ENCODE data around the gene SMCO2. TPM values are rescaled to one million over a fixed set of nuclear protein-coding genes. Genes with fewer than 3 reads are reported as not detected.

Gene SMCO2
- total and polyA plus RNA-seq, 4 experiments from 2014 or later = not detected

DNA sequence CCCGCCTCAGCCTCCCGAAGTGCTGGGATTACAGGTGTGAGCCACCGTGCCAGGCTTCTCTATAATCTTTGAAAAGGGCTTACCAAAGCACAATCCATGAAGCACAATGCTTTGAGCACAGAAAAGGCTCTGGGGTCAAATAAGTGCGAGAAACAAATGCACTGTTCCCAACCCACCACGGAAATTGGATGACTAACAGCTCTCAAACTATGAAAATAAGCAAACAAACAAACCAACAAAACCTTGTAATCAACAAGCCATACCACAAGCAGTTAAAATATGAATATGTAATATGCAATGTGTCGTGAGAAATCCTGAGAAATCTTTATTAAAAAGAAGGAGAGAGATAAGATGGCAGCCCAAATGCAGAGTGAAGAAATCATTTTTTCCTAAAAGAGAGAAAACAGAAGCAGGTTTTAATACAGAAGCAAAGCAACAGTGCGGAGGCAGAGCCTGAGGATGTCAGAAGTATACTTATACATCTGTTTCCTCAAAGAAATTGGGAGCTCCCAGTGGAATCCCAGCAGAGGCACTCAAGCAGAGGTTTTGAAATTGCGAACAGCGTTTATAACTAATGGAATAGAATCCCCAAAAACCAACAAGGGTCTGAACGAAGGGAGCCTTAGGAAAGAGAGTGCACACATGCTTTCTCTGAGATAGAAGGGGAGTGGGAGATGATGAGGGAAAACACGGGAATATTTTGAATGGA lies 17.1 kb downstream of the SMCO2 start:
- ChIA-PET CTCF (ENCODE audit: partially characterized antibody) (interaction anchor here (1.1 kb wide), 1 partner anchor 30 kb away, joined by 3 read pairs; no protein-coding TSS in a partner anchor), POLR2A (ENCODE audit: partially characterized antibody) (no interaction called here)
- Histone ChIP-seq H3K4me3 (ENCODE audit: low read length in 2 of 2) (no peak overlapping the region), H3K9me3 (ENCODE audit: control insufficient read depth in 1 of 2, low read length in 2 of 2) (no peaks in the 10 kb centered on the region), H3K27ac (ENCODE audit: low read depth, low read length) (no peak overlapping the region), H3K36me3 (ENCODE audit: insufficient read depth, low read length) (no peaks in the 10 kb centered on the region), H3K4me1 (ENCODE audit: insufficient read depth, low read length) (peaks cover 12% of the 10 kb centered on the region), H3K27me3 (ENCODE audit: insufficient read depth, low read length) (no peaks in the 10 kb centered on the region)
- H3K4me1 Mint-ChIP-seq = peaks cover 0 to 16% (median 10%) of the 10 kb centered on the region in 4 donors
- no peak for DNase-seq
- H3K9me3 Mint-ChIP-seq = peaks cover 0 to 4% (median 0%) of the 10 kb centered on the region in 8 donors
- no peak overlapping the region for H3K27ac Mint-ChIP-seq
- intact Hi-C loops (cut with micrococcal nuclease) = no loop called here
- H3K36me3 Mint-ChIP-seq = no peaks in the 10 kb centered on the region
- peaks cover 2 to 14% of the 10 kb centered on the region in 2 donors for H3K27me3 Mint-ChIP-seq
- no peak overlapping the region for H3K4me3 Mint-ChIP-seq

DNA sequence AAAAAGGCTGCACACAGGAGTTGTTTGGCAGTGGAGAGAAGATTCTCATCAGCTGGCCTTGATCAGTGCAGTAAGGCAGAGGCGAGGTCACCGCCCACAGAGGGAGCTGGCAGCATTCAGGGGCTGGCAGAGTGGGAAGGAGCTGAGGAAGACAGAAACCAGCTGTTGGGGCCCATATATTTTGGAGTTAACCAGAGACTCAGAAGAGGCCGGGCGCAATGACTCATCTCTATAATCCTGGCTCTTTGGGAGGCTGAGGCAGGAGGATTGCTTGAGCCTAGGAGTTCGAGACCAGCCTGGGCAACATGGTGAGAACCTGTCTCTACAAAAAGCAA lies 17.7 kb downstream of the SMCO2 start:
- intact Hi-C loops (cut with micrococcal nuclease) = no loop called here
- H3K4me1 Mint-ChIP-seq = peaks cover 0 to 16% (median 11%) of the 10 kb centered on the region in 4 donors
- H3K9me3 Mint-ChIP-seq = peaks cover 0 to 2% (median 0%) of the 10 kb centered on the region in 8 donors
- no peak overlapping the region for H3K4me3 ChIP-seq (ENCODE audit: low read length in 2 of 2)
- H3K36me3 Mint-ChIP-seq = no peaks in the 10 kb centered on the region
- H3K9me3 ChIP-seq (ENCODE audit: control insufficient read depth in 1 of 2, low read length in 2 of 2) = no peaks in the 10 kb centered on the region
- peaks cover 2 to 14% of the 10 kb centered on the region in 2 donors for H3K27me3 Mint-ChIP-seq
- H3K4me1 ChIP-seq (ENCODE audit: insufficient read depth, low read length) = peaks cover 12% of the 10 kb centered on the region
- H3K27ac ChIP-seq (ENCODE audit: low read depth, low read length) = no peak overlapping the region
- no peaks in the 10 kb centered on the region for H3K36me3 ChIP-seq (ENCODE audit: insufficient read depth, low read length)
- no peak overlapping the region for H3K4me3 Mint-ChIP-seq
- CTCF ChIA-PET (ENCODE audit: partially characterized antibody) = interaction anchor here (1.1 kb wide), 1 partner anchor 30 kb away, joined by 3 read pairs; no protein-coding TSS in a partner anchor
- no peaks in the 10 kb centered on the region for H3K27me3 ChIP-seq (ENCODE audit: insufficient read depth, low read length)
- no peak overlapping the region for H3K27ac Mint-ChIP-seq
- no peak for DNase-seq
- POLR2A ChIA-PET (ENCODE audit: partially characterized antibody) = no interaction called here

DNA sequence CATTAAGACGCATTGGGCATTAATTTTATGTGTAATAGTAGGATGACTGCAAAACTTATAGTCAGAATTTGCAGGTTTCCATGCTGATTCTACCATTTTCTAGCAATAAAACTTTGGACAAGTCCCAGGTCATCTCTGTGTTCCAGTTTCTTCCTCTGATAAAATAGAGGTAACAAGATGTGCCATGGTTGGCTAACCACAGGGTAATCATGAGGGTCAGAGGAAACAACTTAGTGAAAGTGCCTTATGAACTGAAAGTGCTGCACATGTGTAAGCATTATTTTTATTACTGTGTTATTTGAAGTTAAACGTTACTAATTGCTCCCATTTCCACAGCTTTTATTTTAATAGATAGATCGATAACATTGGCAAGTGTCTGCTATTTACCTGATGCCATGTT lies 21.1 kb downstream of the SMCO2 start:
- Mint-ChIP-seq H3K27ac (no peak overlapping the region), H3K4me1 (peaks cover 0 to 7% (median 4%) of the 10 kb centered on the region in 4 donors), H3K36me3 (no peaks in the 10 kb centered on the region), H3K4me3 (no peak overlapping the region), H3K9me3 (no peaks in the 10 kb centered on the region), H3K27me3 (peaks cover 0 to 8% of the 10 kb centered on the region in 2 donors)
- ChIA-PET CTCF (ENCODE audit: partially characterized antibody) (interaction anchor here (0.9 kb wide), 1 partner anchor 33 kb away, joined by 3 read pairs; no protein-coding TSS in a partner anchor), POLR2A (ENCODE audit: partially characterized antibody) (no interaction called here)
- intact Hi-C loops (cut with micrococcal nuclease) = no loop called here
- Histone ChIP-seq H3K4me1 (ENCODE audit: insufficient read depth, low read length) (no peaks in the 10 kb centered on the region), H3K9me3 (ENCODE audit: control insufficient read depth in 1 of 2, low read length in 2 of 2) (no peaks in the 10 kb centered on the region), H3K4me3 (ENCODE audit: low read length in 2 of 2) (no peak overlapping the region), H3K27me3 (ENCODE audit: insufficient read depth, low read length) (no peaks in the 10 kb centered on the region), H3K27ac (ENCODE audit: low read depth, low read length) (no peak overlapping the region), H3K36me3 (ENCODE audit: insufficient read depth, low read length) (no peaks in the 10 kb centered on the region)
- no peak for DNase-seq

DNA sequence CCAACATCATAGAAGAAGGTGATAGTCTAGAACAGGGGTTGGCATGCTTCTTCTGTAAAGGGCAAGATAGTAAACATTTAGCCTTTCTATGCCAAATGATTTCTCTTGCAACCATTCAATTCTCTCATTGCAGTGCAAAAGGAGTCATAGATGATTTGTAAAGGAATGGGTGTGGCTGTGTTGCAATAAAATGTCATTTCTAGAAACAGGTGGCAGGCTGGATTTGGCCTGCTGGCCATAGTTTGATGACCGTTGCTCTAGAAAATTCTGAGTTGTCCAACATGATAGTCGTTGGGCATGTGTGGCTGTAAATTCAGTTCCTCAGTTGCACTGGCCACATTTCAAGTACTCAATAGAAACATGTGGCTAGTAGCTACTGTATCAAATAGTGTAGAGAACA lies 21.7 kb downstream of the SMCO2 start:
- ChIA-PET CTCF (ENCODE audit: partially characterized antibody) (interaction anchor here (0.9 kb wide), 1 partner anchor 34 kb away, joined by 3 read pairs; no protein-coding TSS in a partner anchor), POLR2A (ENCODE audit: partially characterized antibody) (no interaction called here)
- H3K9me3 ChIP-seq (ENCODE audit: control insufficient read depth in 1 of 2, low read length in 2 of 2) = no peaks in the 10 kb centered on the region
- Mint-ChIP-seq H3K36me3 (no peaks in the 10 kb centered on the region), H3K27me3 (peaks cover 0 to 8% of the 10 kb centered on the region in 2 donors), H3K4me3 (no peak overlapping the region), H3K9me3 (no peaks in the 10 kb centered on the region), H3K27ac (no peak overlapping the region), H3K4me1 (peaks cover 0 to 12% (median 6%) of the 10 kb centered on the region in 4 donors)
- no peak overlapping the region for H3K4me3 ChIP-seq (ENCODE audit: low read length in 2 of 2)
- no peaks in the 10 kb centered on the region for H3K27me3 ChIP-seq (ENCODE audit: insufficient read depth, low read length)
- intact Hi-C loops (cut with micrococcal nuclease) = no loop called here
- no peaks in the 10 kb centered on the region for H3K36me3 ChIP-seq (ENCODE audit: insufficient read depth, low read length)
- no peaks in the 10 kb centered on the region for H3K4me1 ChIP-seq (ENCODE audit: insufficient read depth, low read length)
- no peak for DNase-seq
- H3K27ac ChIP-seq (ENCODE audit: low read depth, low read length) = no peak overlapping the region

DNA sequence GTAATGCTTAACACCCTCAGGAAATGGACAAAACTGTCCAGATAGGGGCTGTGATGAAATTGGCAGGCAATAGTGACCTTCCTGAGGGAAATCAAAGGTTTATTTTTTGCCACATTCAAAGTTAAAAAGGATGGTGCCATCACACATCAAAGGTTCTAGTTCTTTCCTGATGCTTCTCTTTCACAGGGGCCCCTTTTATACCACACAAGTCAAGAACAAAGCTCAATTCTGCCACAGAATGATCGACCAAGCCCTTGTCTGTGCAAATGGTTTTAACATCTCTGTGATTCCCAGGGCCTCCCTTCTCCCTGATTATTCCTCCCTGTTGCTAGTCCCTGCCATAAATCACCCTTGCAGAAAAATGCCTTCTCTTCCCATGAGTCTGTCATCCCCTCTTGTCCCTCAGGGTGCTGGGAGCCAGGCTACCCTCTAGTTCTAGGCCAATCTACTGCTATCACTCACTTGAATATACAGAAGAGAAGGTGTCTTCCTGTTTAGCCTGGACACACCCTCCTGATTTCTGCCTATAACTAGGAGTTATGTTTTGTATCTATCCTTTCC lies 22.7 kb downstream of the SMCO2 start:
- POLR2A ChIA-PET (ENCODE audit: partially characterized antibody) = no interaction called here
- no peak overlapping the region for H3K4me3 ChIP-seq (ENCODE audit: low read length in 2 of 2)
- H3K9me3 ChIP-seq (ENCODE audit: control insufficient read depth in 1 of 2, low read length in 2 of 2) = no peaks in the 10 kb centered on the region
- CTCF ChIA-PET (ENCODE audit: partially characterized antibody) = no interaction called here
- no peaks in the 10 kb centered on the region for H3K36me3 ChIP-seq (ENCODE audit: insufficient read depth, low read length)
- no peak for DNase-seq
- intact Hi-C loops (cut with micrococcal nuclease) = no loop called here
- peaks cover 0 to 1% (median 0%) of the 10 kb centered on the region in 8 donors for H3K9me3 Mint-ChIP-seq
- peaks cover 0 to 13% (median 7%) of the 10 kb centered on the region in 4 donors for H3K4me1 Mint-ChIP-seq
- H3K27me3 ChIP-seq (ENCODE audit: insufficient read depth, low read length) = no peaks in the 10 kb centered on the region
- no peaks in the 10 kb centered on the region for H3K4me1 ChIP-seq (ENCODE audit: insufficient read depth, low read length)
- no peaks in the 10 kb centered on the region for H3K36me3 Mint-ChIP-seq
- H3K27ac ChIP-seq (ENCODE audit: low read depth, low read length) = no peak overlapping the region
- H3K27me3 Mint-ChIP-seq = peaks cover 0 to 2% of the 10 kb centered on the region in 2 donors
- no peak overlapping the region for H3K4me3 Mint-ChIP-seq
- no peak overlapping the region for H3K27ac Mint-ChIP-seq

DNA sequence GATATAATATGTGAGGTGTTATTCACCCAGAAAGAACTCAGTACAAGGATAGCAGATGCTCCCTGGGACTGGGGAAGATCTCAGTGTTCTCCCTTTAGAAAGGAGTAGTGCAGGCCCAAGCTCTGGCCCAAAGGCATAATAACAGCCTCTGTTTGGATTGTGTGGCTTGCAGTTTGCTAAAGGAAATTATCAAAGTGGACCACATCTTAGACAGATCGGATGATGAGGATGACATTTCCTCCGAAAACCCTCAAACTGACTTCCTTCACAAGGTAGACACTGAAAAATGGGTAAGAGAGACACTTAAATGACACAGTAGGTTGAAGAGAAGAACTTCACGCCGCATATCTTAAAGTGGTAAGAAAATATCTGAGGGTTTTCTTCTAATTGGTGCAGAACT lies 26.1 kb downstream of the SMCO2 start:
- POLR2A ChIA-PET (ENCODE audit: partially characterized antibody) = no interaction called here
- no peaks in the 10 kb centered on the region for H3K4me1 ChIP-seq (ENCODE audit: insufficient read depth, low read length)
- peaks cover 0 to 13% (median 7%) of the 10 kb centered on the region in 4 donors for H3K4me1 Mint-ChIP-seq
- no peak overlapping the region for H3K27ac ChIP-seq (ENCODE audit: low read depth, low read length)
- no peaks in the 10 kb centered on the region for H3K27me3 Mint-ChIP-seq
- no peak overlapping the region for H3K4me3 ChIP-seq (ENCODE audit: low read length in 2 of 2)
- intact Hi-C loops (cut with micrococcal nuclease) = no loop called here
- peak in 1 of 5 donors; percentile 4 for DNase-seq
- H3K9me3 Mint-ChIP-seq = peaks cover 0 to 26% (median 19%) of the 10 kb centered on the region in 8 donors
- H3K36me3 Mint-ChIP-seq = peaks cover 0 to 4% of the 10 kb centered on the region in 2 donors
- peak overlapping the region in 1 of 8 donors; percentile 23 for H3K4me3 Mint-ChIP-seq
- CTCF ChIA-PET (ENCODE audit: partially characterized antibody) = interaction anchor here (1.6 kb wide), 1 partner anchor 38 kb away, joined by 3 read pairs; no protein-coding TSS in a partner anchor
- H3K36me3 ChIP-seq (ENCODE audit: insufficient read depth, low read length) = no peaks in the 10 kb centered on the region
- peak overlapping the region in 1 of 7 donors; percentile 19 for H3K27ac Mint-ChIP-seq
- H3K27me3 ChIP-seq (ENCODE audit: insufficient read depth, low read length) = no peaks in the 10 kb centered on the region
- H3K9me3 ChIP-seq (ENCODE audit: control insufficient read depth in 1 of 2, low read length in 2 of 2) = no peaks in the 10 kb centered on the region

DNA sequence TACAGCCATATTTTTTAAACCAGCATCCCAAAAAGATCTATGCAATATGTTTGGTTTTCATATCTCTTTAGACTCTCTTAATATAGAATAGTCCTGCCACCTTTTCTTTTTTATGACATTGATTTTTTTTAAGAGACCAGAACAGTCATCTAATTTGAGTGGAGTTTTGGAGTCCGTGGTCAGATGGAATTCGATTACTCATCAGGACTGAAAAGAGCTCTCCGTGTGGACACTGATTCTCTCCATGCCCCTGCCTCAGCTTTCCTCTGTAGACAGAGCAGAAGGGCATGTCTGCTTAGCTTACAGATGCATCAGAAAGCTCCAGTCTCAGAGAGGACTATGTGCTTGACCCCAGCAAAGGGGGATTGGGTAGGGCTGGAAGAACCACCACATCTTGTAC lies 27.8 kb downstream of the SMCO2 start:
- no peak overlapping the region for H3K27ac ChIP-seq (ENCODE audit: low read depth, low read length)
- H3K4me3 ChIP-seq (ENCODE audit: low read length in 2 of 2) = no peak overlapping the region
- no peak for DNase-seq
- intact Hi-C loops (cut with micrococcal nuclease) = no loop called here
- Mint-ChIP-seq H3K27me3 (no peaks in the 10 kb centered on the region), H3K36me3 (peaks cover 0 to 6% of the 10 kb centered on the region in 2 donors), H3K9me3 (peaks cover 0 to 32% (median 28%) of the 10 kb centered on the region in 8 donors), H3K27ac (no peak overlapping the region), H3K4me1 (peaks cover 0 to 12% (median 5%) of the 10 kb centered on the region in 4 donors), H3K4me3 (no peak overlapping the region)
- POLR2A ChIA-PET (ENCODE audit: partially characterized antibody) = no interaction called here
- no peaks in the 10 kb centered on the region for H3K4me1 ChIP-seq (ENCODE audit: insufficient read depth, low read length)
- no peaks in the 10 kb centered on the region for H3K27me3 ChIP-seq (ENCODE audit: insufficient read depth, low read length)
- H3K9me3 ChIP-seq (ENCODE audit: control insufficient read depth in 1 of 2, low read length in 2 of 2) = peaks cover 0 to 3% of the 10 kb centered on the region in 2 donors
- no peaks in the 10 kb centered on the region for H3K36me3 ChIP-seq (ENCODE audit: insufficient read depth, low read length)
- CTCF ChIA-PET (ENCODE audit: partially characterized antibody) = no interaction called here

Measured in CD4-positive, alpha-beta memory T cell (primary cell).